HEK293 (cell line): ENCODE results near the gene LOXL1.

ENCODE experiments used
- CTCF ChIA-PET: fragments of 350-600 bp; formaldehyde crosslinking; extraction: SDS; loops from one replicate; lab custom pipeline; 2021; ENCODE audit warnings: antibody characterized with exemption; lab: Yijun Ruan, JAX
- POLR2A ChIA-PET: fragments of 300-600 bp; formaldehyde crosslinking; extraction: SDS; loops from one replicate; lab custom pipeline; 2020; ENCODE audit warnings: antibody characterized with exemption, inconsistent platforms; lab: Yijun Ruan, JAX
- H3K27ac ChIP-seq: fragments of 200-500 bp; sonication (Bioruptor generic); 2 replicates; pipeline ENCODE4 v1.5.1; 2014; ENCODE audit warnings: low read depth, low read length, control low read depth, inconsistent platforms; ENCODE audit errors: extremely low read depth
- H3K36me3 ChIP-seq, 2 experiments: fragments of 200-500 bp in 1 of 2; sonication (Bioruptor generic) in 1 of 2; 1 replicate in 1 of 2; 2 replicates in 1 of 2; pipeline ENCODE4 v1.5.1; 2014 to 2017; ENCODE audit warnings: inconsistent platforms in 2 of 2, low read length in 2 of 2; ENCODE audit not compliant: control insufficient read depth in 2 of 2, insufficient read depth in 1 of 2
- H3K4me1 ChIP-seq: fragments of 200-500 bp; sonication (Bioruptor generic); 2 replicates; pipeline ENCODE4 v1.5.1; 2014; ENCODE audit warnings: mild to moderate bottlenecking, low read length, inconsistent platforms; ENCODE audit not compliant: control insufficient read depth, insufficient read depth
- H3K4me3 ChIP-seq: 2 replicates; pipeline ENCODE4 v1.5.1; 2011; ENCODE audit warnings: low read depth, mild to moderate bottlenecking, control low read depth, low read length, moderate library complexity
- H3K9me3 ChIP-seq: fragments of 200-500 bp; sonication (Bioruptor generic); 2 replicates; pipeline ENCODE4 v1.5.1; 2014; ENCODE audit warnings: low read depth, low read length, inconsistent platforms; ENCODE audit not compliant: control insufficient read depth, insufficient read depth
- BCL6B ChIP-seq: fragments of 450-650 bp; formaldehyde crosslinking; IDR thresholded peaks from 2 replicates; pipeline ENCODE4 v1.5.1; 2017; ENCODE audit warnings: missing biosample characterization, missing genetic modification characterization
- FEZF1 ChIP-seq: fragments of 450-650 bp; formaldehyde crosslinking; IDR thresholded peaks from 2 replicates; pipeline ENCODE4 v1.5.1; 2016; ENCODE audit warnings: missing biosample characterization, missing genetic modification characterization
- HIC1 ChIP-seq: fragments of 450-650 bp; formaldehyde crosslinking; IDR thresholded peaks from 2 replicates; pipeline ENCODE4 v1.5.1; 2016; ENCODE audit warnings: missing biosample characterization, missing genetic modification characterization
- IKZF3 ChIP-seq: fragments of 450-650 bp; IDR thresholded peaks from 2 replicates; pipeline ENCODE4 v1.5.0; 2018; ENCODE audit warnings: missing biosample characterization, mild to moderate bottlenecking, missing genetic modification characterization, moderate library complexity
- SCRT2 ChIP-seq: fragments of 450-650 bp; formaldehyde crosslinking; IDR thresholded peaks from 2 replicates; pipeline ENCODE4 v1.5.1; 2016; ENCODE audit warnings: missing biosample characterization, missing genetic modification characterization
- TCF7L2 ChIP-seq: IDR thresholded peaks from 2 replicates; pipeline ENCODE4 v1.6.1; 2011; ENCODE audit warnings: low read depth, mild to moderate bottlenecking, inconsistent platforms, low read length, moderate library complexity, borderline replicate concordance
- ZBTB10 ChIP-seq: fragments of 450-650 bp; formaldehyde crosslinking; IDR thresholded peaks from 2 replicates; pipeline ENCODE4 v1.5.1; 2016; ENCODE audit warnings: missing biosample characterization, missing genetic modification characterization
- ZBTB7A ChIP-seq: fragments of 450-650 bp; formaldehyde crosslinking; IDR thresholded peaks from 2 replicates; pipeline ENCODE4 v1.5.1; 2016; ENCODE audit warnings: low read depth, missing biosample characterization, missing genetic modification characterization
- ZBTB8A ChIP-seq: fragments of 450-650 bp; formaldehyde crosslinking; IDR thresholded peaks from 2 replicates; pipeline ENCODE4 v1.5.1; 2016; ENCODE audit warnings: missing biosample characterization, missing genetic modification characterization
- ZNF121 ChIP-seq: fragments of 450-650 bp; formaldehyde crosslinking; IDR thresholded peaks from 2 replicates; pipeline ENCODE4 v1.5.1; 2016; ENCODE audit warnings: missing biosample characterization, missing genetic modification characterization
- ZNF223 ChIP-seq: fragments of 450-650 bp; formaldehyde crosslinking; IDR thresholded peaks from 2 replicates; pipeline ENCODE4 v1.5.1; 2016; ENCODE audit warnings: missing biosample characterization, missing genetic modification characterization
- ZNF280C ChIP-seq: fragments of 450-650 bp; formaldehyde crosslinking; IDR thresholded peaks from 2 replicates; pipeline ENCODE4 v1.5.1; 2016; ENCODE audit warnings: missing biosample characterization, missing genetic modification characterization
- ZNF362 ChIP-seq: fragments of 450-650 bp; formaldehyde crosslinking; IDR thresholded peaks from 2 replicates; pipeline ENCODE4 v1.5.1; 2016; ENCODE audit warnings: missing biosample characterization, missing genetic modification characterization
- ZNF366 ChIP-seq: fragments of 450-650 bp; formaldehyde crosslinking; conservative IDR thresholded peaks from 2 replicates; pipeline ENCODE4 v1.5.1; 2016; ENCODE audit warnings: missing biosample characterization, missing genetic modification characterization
- ZNF391 ChIP-seq: fragments of 450-650 bp; formaldehyde crosslinking; IDR thresholded peaks from 2 replicates; pipeline ENCODE4 v1.5.1; 2016; ENCODE audit warnings: low read depth, missing biosample characterization, missing genetic modification characterization, borderline replicate concordance
- ZNF513 ChIP-seq: fragments of 450-650 bp; IDR thresholded peaks from 2 replicates; pipeline ENCODE4 v1.5.1; 2018; ENCODE audit warnings: missing biosample characterization, missing genetic modification characterization
- ZNF548 ChIP-seq: fragments of 450-650 bp; formaldehyde crosslinking; IDR thresholded peaks from 2 replicates; pipeline ENCODE4 v1.5.1; 2016; ENCODE audit warnings: missing biosample characterization, missing genetic modification characterization
- ZNF571 ChIP-seq: fragments of 450-650 bp; formaldehyde crosslinking; IDR thresholded peaks from 2 replicates; pipeline ENCODE4 v1.5.0; 2017; ENCODE audit warnings: missing biosample characterization, missing genetic modification characterization
- ZNF664 ChIP-seq: fragments of 450-650 bp; formaldehyde crosslinking; IDR thresholded peaks from 2 replicates; pipeline ENCODE4 v1.5.1; 2016; ENCODE audit warnings: missing biosample characterization, missing genetic modification characterization
- ZNF677 ChIP-seq: fragments of 450-650 bp; IDR thresholded peaks from 2 replicates; pipeline ENCODE4 v1.5.0; 2018; ENCODE audit warnings: missing biosample characterization, mild to moderate bottlenecking, missing genetic modification characterization, moderate library complexity
- ZNF777 ChIP-seq: fragments of 450-650 bp; formaldehyde crosslinking; IDR thresholded peaks from 2 replicates; pipeline ENCODE4 v1.5.1; 2017; ENCODE audit warnings: missing biosample characterization, missing genetic modification characterization, borderline replicate concordance
- ZSCAN16 ChIP-seq: fragments of 450-650 bp; formaldehyde crosslinking; IDR thresholded peaks from 2 replicates; pipeline ENCODE4 v1.5.1; 2016; ENCODE audit warnings: missing biosample characterization, missing genetic modification characterization
- ZSCAN30 ChIP-seq: fragments of 450-650 bp; IDR thresholded peaks from 2 replicates; pipeline ENCODE4 v1.5.1; 2018; ENCODE audit warnings: missing biosample characterization, mild to moderate bottlenecking, missing genetic modification characterization, moderate library complexity

The LOXL1 gene

GRCh38 chr15:73881579-73882320 is 44.5 kb upstream of the LOXL1 start:
- no peak overlapping the region for H3K27ac ChIP-seq
- ChIA-PET POLR2A (no interaction called here), CTCF (interaction anchor here (0.6 to 1.7 kb wide), 5 partner anchors 10 to 1149 kb away, joined by 3 to 9 read pairs (median 4); no protein-coding TSS in a partner anchor)
- TF ChIP-seq ZNF677 (tag by site-specific recombination) (no peak), ZNF513 (tag by site-specific recombination) (no peak), ZBTB7A (no peak), ZNF391 (tag by site-specific recombination) (no peak), ZNF548 (tag by site-specific recombination) (no peak), ZNF664 (tag by site-specific recombination) (no peak), ZNF571 (tag by site-specific recombination) (no peak), BCL6B (tag by site-specific recombination) (no peak), ZNF362 (tag by site-specific recombination) (no peak), ZNF366 (no peak), SCRT2 (tag by site-specific recombination) (no peak), IKZF3 (tag by site-specific recombination) (no peak), ZBTB8A (no peak), TCF7L2 (no peak), ZNF777 (tag by site-specific recombination) (no peak), FEZF1 (tag by site-specific recombination) (no peak), ZSCAN30 (tag by site-specific recombination) (no peak), ZNF280C (tag by site-specific recombination) (no peak)
- H3K36me3 ChIP-seq: no peaks in the 10 kb centered on the region
- no peak overlapping the region for H3K4me3 ChIP-seq
- H3K4me1 ChIP-seq: no peaks in the 10 kb centered on the region
- H3K9me3 ChIP-seq: no peaks in the 10 kb centered on the region

GRCh38 chr15:73882761-73883419 is 43.4 kb upstream of the LOXL1 start:
- ChIA-PET POLR2A (no interaction called here), CTCF (interaction anchor here (0.6 to 1.7 kb wide), 4 partner anchors 15 to 636 kb away, joined by 3 to 9 read pairs (median 4); no protein-coding TSS in a partner anchor)
- TF ChIP-seq ZNF677 (tag by site-specific recombination) (no peak), HIC1 (tag by site-specific recombination) (no peak), ZSCAN16 (tag by site-specific recombination) (no peak), TCF7L2 (no peak), ZBTB10 (tag by site-specific recombination) (no peak), ZNF223 (tag by site-specific recombination) (no peak), ZNF121 (tag by site-specific recombination) (no peak)

More at GRCh38 chr15:73882761-73883419, 43.4 kb upstream of the LOXL1 start:
- Histone ChIP-seq H3K27ac (no peak overlapping the region), H3K4me3 (no peak overlapping the region), H3K36me3 (no peaks in the 10 kb centered on the region), H3K9me3 (no peaks in the 10 kb centered on the region), H3K4me1 (no peaks in the 10 kb centered on the region)
